Subcutaneous adipose tissue (tissue), 4 donors: Measurements from ENCODE around the gene ANKRA2. TPM values are rescaled to one million over a fixed set of nuclear protein-coding genes. Genes with fewer than 3 reads are reported as not detected.

ENCODE experiments used
- total RNA-seq, 4 donors: library from RNA; depleted of rRNA; stranded (reverse); fragments of >200 nt; gene quantifications; one replicate each; pipeline ENCODE4 v1.1.0, GENCODE V29; 2016
- TF ChIP-seq, protein P1 (sequence below): fragments of 450-650 bp; IDR thresholded peaks from one replicate; pipeline ENCODE4 v1.5.1; 2016; ENCODE audit warnings: low read depth, mild to moderate bottlenecking, control low read depth, antibody characterized with exemption, moderate library complexity

ANKRA2 gene, protein sequence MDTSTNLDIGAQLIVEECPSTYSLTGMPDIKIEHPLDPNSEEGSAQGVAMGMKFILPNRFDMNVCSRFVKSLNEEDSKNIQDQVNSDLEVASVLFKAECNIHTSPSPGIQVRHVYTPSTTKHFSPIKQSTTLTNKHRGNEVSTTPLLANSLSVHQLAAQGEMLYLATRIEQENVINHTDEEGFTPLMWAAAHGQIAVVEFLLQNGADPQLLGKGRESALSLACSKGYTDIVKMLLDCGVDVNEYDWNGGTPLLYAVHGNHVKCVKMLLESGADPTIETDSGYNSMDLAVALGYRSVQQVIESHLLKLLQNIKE
- total RNA-seq: 10 to 100 TPM; 13.5 to 42.7 (median 32.6) TPM

DNA sequence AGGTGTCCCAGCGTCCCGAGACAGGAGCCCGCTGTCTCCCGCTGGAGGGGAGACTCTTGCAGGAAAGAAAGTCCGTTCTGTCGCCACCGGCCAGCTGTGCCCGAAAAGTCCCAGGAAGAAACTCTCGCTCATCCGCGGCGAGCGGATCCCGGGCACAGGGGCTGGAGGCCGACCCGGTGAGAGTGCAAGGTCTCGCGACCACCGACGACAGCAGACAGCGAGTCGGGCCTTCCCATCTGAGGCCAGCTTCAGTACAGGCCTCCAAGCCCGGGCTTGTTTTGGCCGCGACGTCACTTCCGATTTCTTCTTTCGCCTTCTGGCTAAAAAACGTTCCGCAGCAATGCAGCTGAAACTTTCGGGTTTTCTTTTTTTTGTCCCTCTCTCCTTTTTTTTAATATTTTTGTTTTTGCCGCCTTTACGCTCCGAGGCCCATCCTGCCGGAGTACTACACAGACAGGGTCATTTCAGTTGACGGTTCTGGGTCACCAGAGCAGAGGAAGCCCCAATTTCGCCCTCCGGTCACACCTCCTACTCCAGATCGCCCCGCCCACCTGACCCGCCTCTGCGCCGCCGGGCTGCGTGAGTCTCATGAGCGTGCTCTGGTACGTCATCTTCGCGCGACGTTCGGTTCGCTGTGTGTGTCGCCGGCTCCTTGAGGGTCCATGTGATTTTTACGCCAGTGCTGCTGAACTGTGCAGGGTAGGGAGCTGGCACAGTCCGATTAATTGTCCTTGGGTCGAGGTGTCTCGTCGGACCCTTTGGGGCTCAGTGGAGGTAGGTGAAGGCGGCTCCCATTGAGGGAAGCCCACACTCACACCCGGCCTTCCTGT is at the start of gene ANKRA2, which contains the start of gene UTP15:
Gene ANKRA2 (minus strand): TSS at position 501 of the 830 bp plus-strand sequence. CDS start 2,758 bp downstream, outside the sequence.
Gene UTP15 (plus strand): TSS at position 605 of the 830 bp plus-strand sequence. CDS start 1,602 bp downstream, outside the sequence.
- TF ChIP-seq, protein P1, sequence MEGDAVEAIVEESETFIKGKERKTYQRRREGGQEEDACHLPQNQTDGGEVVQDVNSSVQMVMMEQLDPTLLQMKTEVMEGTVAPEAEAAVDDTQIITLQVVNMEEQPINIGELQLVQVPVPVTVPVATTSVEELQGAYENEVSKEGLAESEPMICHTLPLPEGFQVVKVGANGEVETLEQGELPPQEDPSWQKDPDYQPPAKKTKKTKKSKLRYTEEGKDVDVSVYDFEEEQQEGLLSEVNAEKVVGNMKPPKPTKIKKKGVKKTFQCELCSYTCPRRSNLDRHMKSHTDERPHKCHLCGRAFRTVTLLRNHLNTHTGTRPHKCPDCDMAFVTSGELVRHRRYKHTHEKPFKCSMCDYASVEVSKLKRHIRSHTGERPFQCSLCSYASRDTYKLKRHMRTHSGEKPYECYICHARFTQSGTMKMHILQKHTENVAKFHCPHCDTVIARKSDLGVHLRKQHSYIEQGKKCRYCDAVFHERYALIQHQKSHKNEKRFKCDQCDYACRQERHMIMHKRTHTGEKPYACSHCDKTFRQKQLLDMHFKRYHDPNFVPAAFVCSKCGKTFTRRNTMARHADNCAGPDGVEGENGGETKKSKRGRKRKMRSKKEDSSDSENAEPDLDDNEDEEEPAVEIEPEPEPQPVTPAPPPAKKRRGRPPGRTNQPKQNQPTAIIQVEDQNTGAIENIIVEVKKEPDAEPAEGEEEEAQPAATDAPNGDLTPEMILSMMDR: no peak

DNA sequence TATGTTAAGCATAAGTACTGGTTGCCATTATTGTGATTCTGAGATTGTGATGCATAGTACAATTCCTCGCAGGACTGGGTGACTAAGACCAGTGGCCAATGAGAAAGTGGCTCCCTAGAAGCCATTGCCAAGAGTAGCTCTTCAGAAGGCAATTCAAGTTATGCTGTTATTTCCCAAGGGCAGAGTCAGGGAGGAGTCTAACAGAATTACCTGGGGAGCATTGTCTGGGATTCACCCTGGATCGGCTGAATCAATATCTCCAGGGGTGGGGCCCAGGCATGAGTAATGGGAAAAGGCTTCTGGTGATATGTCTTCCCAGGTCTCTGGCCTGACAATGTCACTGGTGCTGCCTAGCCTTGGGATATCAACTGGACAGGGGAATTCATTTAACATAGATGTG is 49.6 kb upstream of the ANKRA2 start:
- TF ChIP-seq, protein P1: no peak

DNA sequence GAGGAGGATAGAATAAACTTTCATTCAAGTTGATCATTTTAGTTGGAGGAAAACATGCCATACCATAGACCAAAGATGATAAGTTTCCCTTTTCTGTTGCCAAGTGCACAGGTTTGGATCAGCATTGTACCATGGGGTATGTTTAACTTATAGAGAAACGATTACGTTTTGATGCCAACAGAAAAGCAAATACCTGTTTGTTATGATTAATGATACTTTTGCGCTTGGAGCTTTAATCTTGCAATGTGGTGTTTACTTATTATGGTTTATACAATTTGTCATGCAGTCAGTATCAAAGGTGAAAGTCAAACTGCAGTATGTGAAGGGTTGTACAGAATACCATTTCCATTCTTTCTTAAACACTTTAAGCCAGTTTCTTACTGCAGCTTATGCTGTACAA is 47.4 kb upstream of the ANKRA2 start:
- TF ChIP-seq, protein P1: no peak

DNA sequence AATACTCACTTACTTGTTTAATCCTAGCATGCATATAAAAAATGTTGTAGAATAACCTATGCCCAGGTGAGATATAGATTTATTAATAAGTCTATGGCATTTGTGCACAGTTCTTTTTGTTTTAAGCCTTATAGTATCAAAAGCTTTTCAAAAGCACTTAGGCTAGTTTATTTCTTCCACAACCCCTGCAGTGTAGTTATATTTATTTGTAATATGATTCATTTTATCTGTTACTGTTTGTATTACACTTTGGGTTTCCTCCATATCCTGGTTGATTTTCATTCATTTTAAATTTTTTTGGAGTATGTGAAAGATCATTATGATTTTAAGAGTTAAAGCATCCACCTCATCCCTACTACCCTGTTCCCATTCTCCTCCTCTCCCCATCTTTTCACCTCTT is 41.8 kb upstream of the ANKRA2 start:
- TF ChIP-seq, protein P1: no peak

DNA sequence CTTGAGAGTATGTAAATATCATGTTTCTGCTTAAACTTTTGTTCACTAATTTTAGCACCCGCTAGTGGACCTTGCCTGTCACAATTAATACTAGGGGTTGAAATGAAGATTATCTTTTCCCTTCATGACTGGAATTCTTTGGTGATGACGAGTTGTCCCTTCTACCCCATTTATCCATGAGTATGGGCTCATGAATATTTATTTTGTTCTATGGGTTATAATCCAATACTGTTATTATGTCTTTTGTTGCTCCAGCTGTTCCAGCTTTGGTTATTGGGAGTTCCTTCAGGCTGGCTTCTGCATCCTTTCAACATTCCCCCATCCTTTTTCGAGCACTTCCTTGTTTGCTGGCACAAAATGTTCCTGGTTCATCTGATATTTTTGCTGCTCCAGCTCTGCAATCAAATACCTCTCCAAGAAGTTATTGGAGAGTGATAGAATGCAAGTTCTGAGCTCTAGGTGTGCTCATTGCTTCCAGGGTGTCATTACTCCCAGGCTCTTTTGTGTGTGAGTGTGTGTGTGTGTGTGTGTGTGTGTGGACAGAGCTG is 40.8 kb upstream of the ANKRA2 start:
- TF ChIP-seq, protein P1: no peak

DNA sequence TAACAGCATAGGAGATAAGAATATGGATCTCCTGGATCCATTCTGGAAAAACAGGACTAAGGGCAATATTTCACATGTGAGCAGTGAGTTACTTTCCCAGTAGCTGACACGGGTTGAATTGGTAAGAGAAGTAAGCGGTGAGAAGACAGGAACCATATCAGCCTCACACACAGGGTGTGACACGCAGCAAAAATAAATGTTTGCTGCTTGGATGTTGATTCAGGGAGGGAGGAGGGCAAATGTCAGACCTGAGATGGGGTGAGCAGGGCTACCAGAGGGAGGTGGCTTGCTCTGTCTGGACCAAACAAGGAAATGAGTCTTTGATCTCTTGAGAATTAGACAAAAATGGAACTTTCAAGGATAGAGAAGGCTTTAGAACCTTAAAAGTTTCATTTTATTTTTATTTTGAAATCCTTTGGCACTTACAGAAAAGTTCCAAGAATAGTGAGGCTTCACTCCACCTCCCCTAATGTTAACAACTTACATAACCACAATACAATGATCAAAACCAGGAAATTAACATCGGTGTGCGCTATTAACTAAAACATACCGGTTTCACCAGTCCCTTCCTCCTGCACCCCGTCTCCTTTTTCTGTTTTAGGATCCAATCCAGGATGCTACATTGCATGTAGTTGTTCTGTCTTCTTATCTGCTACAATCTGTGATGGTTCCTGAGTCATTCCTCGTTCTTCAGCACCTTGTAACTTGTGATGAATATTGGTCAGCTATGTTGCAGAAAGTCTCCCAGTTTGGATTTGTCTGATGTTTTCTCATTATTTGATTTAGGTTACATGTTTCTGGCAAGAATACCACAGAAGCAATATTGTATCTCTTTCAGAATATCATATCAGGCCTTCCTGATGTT is 40.0 kb upstream of the ANKRA2 start:
- TF ChIP-seq, protein P1: no peak
